Activated CD8-positive, alpha-beta T cell treated with anti-CD3 and anti-CD28 coated beads, Interleukin-2, amount 10 ng/mL, durations not matched to agents 7 days and 5 days (primary cell): ENCODE data around the gene ZKSCAN2. TPM values are rescaled to one million over a fixed set of nuclear protein-coding genes. Genes with fewer than 3 reads are reported as not detected.
A peak's percentile ranks its signal among the peaks of the same experiment; 100 is the strongest.

Experiments
- ATAC-seq: fragments of 150-1000 bp; cut with Tn5 transposase; one replicate; pipeline ENCODE4 v1.10.0; 2021; ENCODE audit warnings: moderate library complexity
- CTCF ChIA-PET: fragments of 350-600 bp; sonication (Branson Sonifier 250); formaldehyde crosslinking; loops from one replicate; lab custom pipeline; 2021; ENCODE audit warnings: antibody characterized with exemption; lab: Charles Lee
- POLR2A ChIA-PET: fragments of 350-600 bp; sonication (Branson Sonifier 250); formaldehyde crosslinking; loops from one replicate; lab custom pipeline; 2021; ENCODE audit warnings: antibody characterized with exemption; lab: Charles Lee
- DNase-seq: peaks from one replicate; pipeline ENCODE4 v3.0.0-alpha.2; 2020
- H3K27ac Mint-ChIP-seq: one replicate; pipeline ENCODE4 v1.8.0; 2021; ENCODE audit warnings: mild to moderate bottlenecking, mixed read lengths
- H3K27me3 Mint-ChIP-seq: one replicate; pipeline ENCODE4 v1.8.0; 2021; ENCODE audit warnings: low read depth, mixed read lengths
- H3K36me3 Mint-ChIP-seq: one replicate; pipeline ENCODE4 v1.8.0; 2021; ENCODE audit warnings: low read depth, mixed read lengths
- H3K4me1 Mint-ChIP-seq: one replicate; pipeline ENCODE4 v1.8.0; 2021; ENCODE audit warnings: low read depth, mixed read lengths
- H3K4me3 Mint-ChIP-seq: one replicate; pipeline ENCODE4 v1.8.0; 2021; ENCODE audit warnings: mild to moderate bottlenecking, mixed read lengths
- H3K9me3 Mint-ChIP-seq: one replicate; pipeline ENCODE4 v1.8.0; 2022; ENCODE audit warnings: mixed read lengths; ENCODE audit not compliant: insufficient read depth
- total RNA-seq, 2 experiments: library from RNA; stranded (reverse); gene quantifications; one replicate each; pipeline ENCODE4 v1.2.3, GENCODE V29; 2021

The ZKSCAN2 gene
- total RNA-seq, 2 experiments from 2014 or later = 3.7 to 4.6 TPM

- Mint-ChIP-seq H3K36me3 (peaks cover 63% of the 10 kb centered on the region), H3K4me3 (no peak overlapping the region), H3K27me3 (no peaks in the 10 kb centered on the region), H3K9me3 (no peaks in the 10 kb centered on the region), H3K4me1 (peaks cover 31% of the 10 kb centered on the region), H3K27ac (no peak overlapping the region)
- DNase-seq (peak; percentile 46), ATAC-seq (no peak)
- ChIA-PET CTCF (no interaction called here), POLR2A (interaction anchor here (0.6 kb wide), 1 partner anchor 8 kb away, joined by 4 read pairs; no protein-coding TSS in a partner anchor)
These were observed 7.0 kb upstream of the ZKSCAN2 start for GRCh38 chr16:25264597-25264996.

GRCh38 chr16:25260416-25260815, 2.8 kb upstream of the ZKSCAN2 start:
- no peaks in the 10 kb centered on the region for H3K27me3 Mint-ChIP-seq
- peaks cover 57% of the 10 kb centered on the region for H3K4me1 Mint-ChIP-seq
- peak; percentile 0 for DNase-seq
- H3K27ac Mint-ChIP-seq = no peak overlapping the region
- ATAC-seq = no peak
- ChIA-PET POLR2A (no interaction called here), CTCF (interaction anchor here (1.1 to 5.0 kb wide), 4 partner anchors 10 to 35 kb away, joined by 3 to 27 read pairs (median 9); no protein-coding TSS in a partner anchor)
- no peaks in the 10 kb centered on the region for H3K9me3 Mint-ChIP-seq
- H3K4me3 Mint-ChIP-seq = no peak overlapping the region
- peaks cover 57% of the 10 kb centered on the region for H3K36me3 Mint-ChIP-seq

- ChIA-PET POLR2A (interaction anchor here (0.6 to 1.3 kb wide), 4 partner anchors 16 to 197 kb away, joined by 3 to 7 read pairs (median 4); partner anchors contain the start of gene LCMT1), CTCF (interaction anchor here (1.4 to 5.0 kb wide), 4 partner anchors 11 to 26 kb away, joined by 5 to 27 read pairs (median 9); no protein-coding TSS in a partner anchor)
- H3K4me1 Mint-ChIP-seq = peaks cover 61% of the 10 kb centered on the region
- H3K36me3 Mint-ChIP-seq = peaks cover 54% of the 10 kb centered on the region
- H3K9me3 Mint-ChIP-seq = no peaks in the 10 kb centered on the region
- DNase-seq (peak; percentile 43), ATAC-seq (peak; percentile 2)
- no peaks in the 10 kb centered on the region for H3K27me3 Mint-ChIP-seq
- H3K4me3 Mint-ChIP-seq = peak overlapping the region; percentile 97
- H3K27ac Mint-ChIP-seq = peak overlapping the region; percentile 98
These were observed 1.2 kb upstream of the ZKSCAN2 start for GRCh38 chr16:25258861-25259179.

GRCh38 chr16:25257956-25258860, 563 bp upstream of the ZKSCAN2 start:
- peak overlapping the region; percentile 98 for H3K27ac Mint-ChIP-seq
- DNase-seq (peak; percentile 82), ATAC-seq (peak; percentile 61)
- peaks cover 65% of the 10 kb centered on the region for H3K4me1 Mint-ChIP-seq
- peak overlapping the region; percentile 97 for H3K4me3 Mint-ChIP-seq
- H3K9me3 Mint-ChIP-seq = no peaks in the 10 kb centered on the region
- no peaks in the 10 kb centered on the region for H3K27me3 Mint-ChIP-seq
- H3K36me3 Mint-ChIP-seq = peaks cover 49% of the 10 kb centered on the region
- CTCF ChIA-PET = interaction anchor here (1.4 to 5.0 kb wide), 4 partner anchors 11 to 25 kb away, joined by 5 to 27 read pairs (median 9); no protein-coding TSS in a partner anchor
- POLR2A ChIA-PET = interaction anchor here (0.5 to 1.3 kb wide), 6 partner anchors 16 to 497 kb away, joined by 3 to 7 read pairs (median 4); partner anchors contain the start of gene LCMT1

- DNase-seq = peak; percentile 34
- Mint-ChIP-seq H3K27me3 (no peaks in the 10 kb centered on the region), H3K36me3 (peaks cover 46% of the 10 kb centered on the region), H3K27ac (peak overlapping the region; percentile 90), H3K9me3 (no peaks in the 10 kb centered on the region), H3K4me1 (peaks cover 68% of the 10 kb centered on the region), H3K4me3 (peak overlapping the region; percentile 97)
- ChIA-PET CTCF (interaction anchor here (0.9 to 1.2 kb wide), 3 partner anchors 18 to 196 kb away, joined by 3 to 4 read pairs (median 3); no protein-coding TSS in a partner anchor), POLR2A (interaction anchor here (0.9 kb wide), 1 partner anchor 9 kb away, joined by 3 read pairs; no protein-coding TSS in a partner anchor)
- ATAC-seq = peak; percentile 0
These were observed 763 bp downstream of the ZKSCAN2 start for GRCh38 chr16:25256695-25257469.

- peaks cover 33% of the 10 kb centered on the region for H3K4me1 Mint-ChIP-seq
- ATAC-seq = no peak
- H3K4me3 Mint-ChIP-seq = no peak overlapping the region
- no peaks in the 10 kb centered on the region for H3K9me3 Mint-ChIP-seq
- DNase-seq = no peak
- H3K36me3 Mint-ChIP-seq = peaks cover 36% of the 10 kb centered on the region
- no peak overlapping the region for H3K27ac Mint-ChIP-seq
- CTCF ChIA-PET = no interaction called here
- no peaks in the 10 kb centered on the region for H3K27me3 Mint-ChIP-seq
- POLR2A ChIA-PET = no interaction called here
These were observed 4.3 kb downstream of the ZKSCAN2 start for GRCh38 chr16:25253322-25253721.

- Mint-ChIP-seq H3K9me3 (no peaks in the 10 kb centered on the region), H3K4me3 (no peak overlapping the region), H3K27ac (no peak overlapping the region), H3K27me3 (no peaks in the 10 kb centered on the region), H3K4me1 (peaks cover 20% of the 10 kb centered on the region), H3K36me3 (peaks cover 53% of the 10 kb centered on the region)
- ChIA-PET CTCF (no interaction called here), POLR2A (no interaction called here)
- DNase-seq = no peak
- ATAC-seq = no peak
These were observed 7.2 kb downstream of the ZKSCAN2 start for GRCh38 chr16:25250467-25250866.

- H3K9me3 Mint-ChIP-seq = no peaks in the 10 kb centered on the region
- ATAC-seq (no peak), DNase-seq (no peak)
- ChIA-PET POLR2A (no interaction called here), CTCF (interaction anchor here (2.9 kb wide), 1 partner anchor 10 kb away, joined by 15 read pairs; no protein-coding TSS in a partner anchor)
- no peak overlapping the region for H3K27ac Mint-ChIP-seq
- H3K27me3 Mint-ChIP-seq = peaks cover 2% of the 10 kb centered on the region
- H3K4me1 Mint-ChIP-seq = no peaks in the 10 kb centered on the region
- no peaks in the 10 kb centered on the region for H3K36me3 Mint-ChIP-seq
- no peak overlapping the region for H3K4me3 Mint-ChIP-seq
These were observed 21.7 kb downstream of the ZKSCAN2 start for GRCh38 chr16:25235991-25236390.

GRCh38 chr16:25228372-25228771, 29.3 kb downstream of the ZKSCAN2 start:
- no peak overlapping the region for H3K4me3 Mint-ChIP-seq
- ATAC-seq (no peak), DNase-seq (no peak)
- no peak overlapping the region for H3K27ac Mint-ChIP-seq
- H3K9me3 Mint-ChIP-seq = no peaks in the 10 kb centered on the region
- H3K27me3 Mint-ChIP-seq = peaks cover 2% of the 10 kb centered on the region
- POLR2A ChIA-PET = interaction anchor here (1.0 kb wide), 1 partner anchor 8 kb away, joined by 5 read pairs; no protein-coding TSS in a partner anchor
- H3K36me3 Mint-ChIP-seq = no peaks in the 10 kb centered on the region
- CTCF ChIA-PET = no interaction called here
- peaks cover 2% of the 10 kb centered on the region for H3K4me1 Mint-ChIP-seq

- H3K36me3 Mint-ChIP-seq = no peaks in the 10 kb centered on the region
- H3K27me3 Mint-ChIP-seq = no peaks in the 10 kb centered on the region
- H3K9me3 Mint-ChIP-seq = no peaks in the 10 kb centered on the region
- peaks cover 2% of the 10 kb centered on the region for H3K4me1 Mint-ChIP-seq
- CTCF ChIA-PET = interaction anchor here (0.7 to 3.9 kb wide), 38 partner anchors 9 to 708 kb away, joined by 3 to 43 read pairs (median 4); partner anchors contain the start of genes AQP8, ARHGAP17 and LCMT1
- POLR2A ChIA-PET = interaction anchor here (0.7 to 1.5 kb wide), 2 partner anchors 33 to 89 kb away, joined by 3 to 4 read pairs; partner anchors contain the start of gene ZKSCAN2
- H3K4me3 Mint-ChIP-seq = no peak overlapping the region
- DNase-seq = no peak
- ATAC-seq = no peak
- no peak overlapping the region for H3K27ac Mint-ChIP-seq
These were observed 32.8 kb downstream of the ZKSCAN2 start for GRCh38 chr16:25224731-25225319.

GRCh38 chr16:25223964-25224363, 33.7 kb downstream of the ZKSCAN2 start:
- Mint-ChIP-seq H3K9me3 (no peaks in the 10 kb centered on the region), H3K4me3 (no peak overlapping the region), H3K27ac (no peak overlapping the region), H3K27me3 (no peaks in the 10 kb centered on the region), H3K4me1 (peaks cover 2% of the 10 kb centered on the region), H3K36me3 (no peaks in the 10 kb centered on the region)
- ChIA-PET POLR2A (no interaction called here), CTCF (interaction anchor here (1.3 to 3.9 kb wide), 5 partner anchors 10 to 167 kb away, joined by 4 to 25 read pairs (median 6); no protein-coding TSS in a partner anchor)
- DNase-seq (no peak), ATAC-seq (no peak)
